ENCODE measurements around the gene PNMT. TPM values are rescaled to one million over a fixed set of nuclear protein-coding genes. Genes with fewer than 3 reads are reported as not detected.

Gene PNMT
- total RNA-seq, 1 donor from 2014 or later, result not detected

- Histone ChIP-seq H3K27me3 (ENCODE audit: control insufficient read depth, insufficient read depth, low read length) (peaks cover 3% of the 10 kb centered on the region), H3K4me3 (ENCODE audit: low read depth, low read length) (no peak overlapping the region), H3K36me3 (ENCODE audit: control insufficient read depth, insufficient read depth, low read length) (no peaks in the 10 kb centered on the region)
- TF ChIP-seq, protein P1, sequence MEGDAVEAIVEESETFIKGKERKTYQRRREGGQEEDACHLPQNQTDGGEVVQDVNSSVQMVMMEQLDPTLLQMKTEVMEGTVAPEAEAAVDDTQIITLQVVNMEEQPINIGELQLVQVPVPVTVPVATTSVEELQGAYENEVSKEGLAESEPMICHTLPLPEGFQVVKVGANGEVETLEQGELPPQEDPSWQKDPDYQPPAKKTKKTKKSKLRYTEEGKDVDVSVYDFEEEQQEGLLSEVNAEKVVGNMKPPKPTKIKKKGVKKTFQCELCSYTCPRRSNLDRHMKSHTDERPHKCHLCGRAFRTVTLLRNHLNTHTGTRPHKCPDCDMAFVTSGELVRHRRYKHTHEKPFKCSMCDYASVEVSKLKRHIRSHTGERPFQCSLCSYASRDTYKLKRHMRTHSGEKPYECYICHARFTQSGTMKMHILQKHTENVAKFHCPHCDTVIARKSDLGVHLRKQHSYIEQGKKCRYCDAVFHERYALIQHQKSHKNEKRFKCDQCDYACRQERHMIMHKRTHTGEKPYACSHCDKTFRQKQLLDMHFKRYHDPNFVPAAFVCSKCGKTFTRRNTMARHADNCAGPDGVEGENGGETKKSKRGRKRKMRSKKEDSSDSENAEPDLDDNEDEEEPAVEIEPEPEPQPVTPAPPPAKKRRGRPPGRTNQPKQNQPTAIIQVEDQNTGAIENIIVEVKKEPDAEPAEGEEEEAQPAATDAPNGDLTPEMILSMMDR (IDR thresholded peaks at IDR 0.05; ENCODE audit: insufficient read depth, low read length, severe bottlenecking), result no peak
- no peak for DNase-seq (ENCODE audit: low read depth)
- FAIRE-seq, result no peak
Observed at GRCh38 chr17:39632153-39632941, 35.9 kb upstream of the PNMT start.

DNA sequence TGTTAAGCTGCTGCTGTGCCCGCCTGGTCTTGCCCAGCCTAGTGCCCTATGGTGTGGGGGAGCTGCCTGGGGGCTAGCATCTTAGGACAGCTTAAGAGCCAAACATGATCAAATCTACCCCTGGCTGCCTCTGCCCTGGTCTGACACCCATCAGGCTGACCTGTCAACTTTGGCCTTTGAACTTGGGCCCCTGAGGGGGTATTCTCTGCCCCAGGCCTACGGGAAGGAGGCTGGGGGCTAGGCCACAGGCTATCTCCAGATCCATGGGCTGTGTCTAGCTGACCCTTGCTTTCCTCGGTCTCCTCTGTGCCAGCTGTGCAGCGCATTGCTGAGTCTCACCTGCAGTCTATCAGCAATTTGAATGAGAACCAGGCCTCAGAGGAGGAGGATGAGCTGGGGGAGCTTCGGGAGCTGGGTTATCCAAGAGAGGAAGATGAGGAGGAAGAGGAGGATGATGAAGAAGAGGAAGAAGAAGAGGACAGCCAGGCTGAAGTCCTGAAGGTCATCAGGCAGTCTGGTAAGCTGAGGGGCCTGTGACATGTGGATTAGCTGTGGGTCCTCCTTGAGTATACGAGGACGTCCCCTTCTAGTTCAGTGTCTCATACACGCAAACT is 34.6 kb upstream of the PNMT start:
- Histone ChIP-seq H3K27me3 (ENCODE audit: control insufficient read depth, insufficient read depth, low read length) (peaks cover 1% of the 10 kb centered on the region), H3K36me3 (ENCODE audit: control insufficient read depth, insufficient read depth, low read length) (no peaks in the 10 kb centered on the region), H3K4me3 (ENCODE audit: low read depth, low read length) (no peak overlapping the region)
- DNase-seq (ENCODE audit: low read depth), result no peak
- TF ChIP-seq, protein P1 (IDR thresholded peaks at IDR 0.05; ENCODE audit: insufficient read depth, low read length, severe bottlenecking), result no peak
- FAIRE-seq, result no peak

DNA sequence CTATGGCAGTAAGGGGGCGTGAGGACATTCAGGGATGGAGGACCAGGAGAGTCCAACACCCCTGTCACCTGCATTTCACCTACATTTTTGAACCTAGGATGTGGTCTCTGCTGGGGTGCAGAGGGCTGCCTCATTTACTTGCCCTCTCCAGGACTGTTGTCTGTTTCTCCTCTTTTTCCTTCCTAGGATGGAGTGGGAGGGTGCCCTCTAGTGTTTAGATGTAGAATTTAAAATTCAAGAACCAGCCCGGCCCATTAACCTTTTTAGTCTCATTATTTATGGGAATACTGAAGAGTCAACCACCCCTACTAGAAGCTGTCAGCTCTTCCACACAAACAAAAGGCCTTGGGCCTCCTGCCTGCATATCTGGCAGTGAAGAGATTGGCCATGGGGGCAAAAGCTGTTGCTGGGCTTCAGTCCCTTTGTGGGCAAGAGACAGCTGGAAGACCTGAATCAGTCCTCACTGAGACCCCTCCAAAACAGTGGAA is 33.8 kb upstream of the PNMT start:
- TF ChIP-seq, protein P1 (IDR thresholded peaks at IDR 0.05; ENCODE audit: insufficient read depth, low read length, severe bottlenecking), result peak; percentile 56
- no peak for FAIRE-seq

GRCh38 chr17:39635614-39636176 is 32.6 kb upstream of the PNMT start:
- Histone ChIP-seq H3K4me3 (ENCODE audit: low read depth, low read length) (no peak overlapping the region), H3K36me3 (ENCODE audit: control insufficient read depth, insufficient read depth, low read length) (no peaks in the 10 kb centered on the region), H3K27me3 (ENCODE audit: control insufficient read depth, insufficient read depth, low read length) (no peaks in the 10 kb centered on the region)
- DNase-seq (ENCODE audit: low read depth) (no peak), FAIRE-seq (no peak)
- TF ChIP-seq, protein P1 (IDR thresholded peaks at IDR 0.05; ENCODE audit: insufficient read depth, low read length, severe bottlenecking), result no peak

More for the DNA sequence above, 33.8 kb upstream of the PNMT start:
- H3K36me3 ChIP-seq (ENCODE audit: control insufficient read depth, insufficient read depth, low read length), result no peaks in the 10 kb centered on the region
- no peaks in the 10 kb centered on the region for H3K27me3 ChIP-seq (ENCODE audit: control insufficient read depth, insufficient read depth, low read length)
- peak; percentile 33 for DNase-seq (ENCODE audit: low read depth)
- no peak overlapping the region for H3K4me3 ChIP-seq (ENCODE audit: low read depth, low read length)

DNA sequence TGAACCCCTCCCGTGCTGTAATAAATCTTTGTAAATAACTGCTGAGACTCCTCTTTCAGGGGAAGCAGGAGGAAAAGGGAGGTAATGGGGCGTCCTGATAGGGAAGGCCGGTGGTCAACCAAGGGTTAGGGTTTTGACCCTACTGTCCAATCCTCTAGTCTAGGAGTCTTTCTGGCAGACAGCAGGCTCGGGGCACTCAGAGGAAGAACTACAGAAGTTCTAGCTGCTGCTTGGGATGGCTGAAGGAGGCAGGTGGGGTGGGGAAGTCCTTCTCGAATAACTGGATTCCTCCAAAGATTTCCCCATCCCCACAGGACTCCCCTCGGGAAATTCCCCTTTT is 31.7 kb upstream of the PNMT start:
- FAIRE-seq, result no peak
- H3K27me3 ChIP-seq (ENCODE audit: control insufficient read depth, insufficient read depth, low read length), result no peaks in the 10 kb centered on the region
- H3K36me3 ChIP-seq (ENCODE audit: control insufficient read depth, insufficient read depth, low read length), result no peaks in the 10 kb centered on the region
- TF ChIP-seq, protein P1 (IDR thresholded peaks at IDR 0.05; ENCODE audit: insufficient read depth, low read length, severe bottlenecking), result no peak
- H3K4me3 ChIP-seq (ENCODE audit: low read depth, low read length), result peak overlapping the region; percentile 83
- DNase-seq (ENCODE audit: low read depth), result no peak
